ENCODE data around the gene WNK1.

WNK1 gene

DNA sequence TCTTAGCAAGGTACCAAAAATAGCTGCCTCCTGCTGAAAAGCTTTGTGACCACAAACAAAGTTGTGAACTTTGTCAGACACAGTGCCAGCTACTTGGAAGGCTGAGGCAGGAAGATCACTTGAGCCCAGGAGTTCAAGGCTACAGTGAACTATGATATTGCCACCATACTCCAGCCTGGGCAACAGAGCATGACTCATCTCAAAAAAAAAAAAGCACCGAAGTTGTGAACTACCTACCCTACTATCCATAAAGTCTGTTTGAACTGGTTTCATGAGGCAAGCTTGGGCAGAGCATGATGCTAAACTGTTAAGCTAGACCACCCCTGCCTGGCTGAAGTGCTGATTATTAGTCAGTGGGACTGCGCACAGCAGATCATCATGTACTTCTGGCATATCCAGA lies 121.6 kb downstream of the WNK1 start:
- peaks cover 8 to 98% of the 10 kb centered on the region in 2 donors for H3K36me3 ChIP-seq (replicated peaks in 1 of 2; ENCODE audit: control insufficient read depth in 2 of 2, insufficient read depth in 2 of 2, low read length in 2 of 2)

GRCh38 chr12:879641-880040 lies 127.3 kb downstream of the WNK1 start:
- H2AK5ac ChIP-seq (ENCODE audit: low read depth, low read length) = no peak overlapping the region
- no peaks in the 10 kb centered on the region for H3K27me3 ChIP-seq (ENCODE audit: control insufficient read depth in 3 of 3, insufficient read depth in 3 of 3, low read depth in 1 of 3, low read length in 3 of 3)
- H2BK5ac ChIP-seq (ENCODE audit: low read length) = no peak overlapping the region
- no peak overlapping the region for H3K4me2 ChIP-seq (ENCODE audit: insufficient read depth, low read length, poor library complexity, severe bottlenecking)
- no peaks in the 10 kb centered on the region for H3K79me1 ChIP-seq (ENCODE audit: low read depth, low read length)
- no peak overlapping the region for H3K14ac ChIP-seq (ENCODE audit: low read length)
- no peak overlapping the region for H2BK120ac ChIP-seq (ENCODE audit: low read depth, low read length)
- no peak for DNase-seq (ENCODE audit: low spot score)
- H2AFZ ChIP-seq (ENCODE audit: low read length) = no peak overlapping the region
- H3K23ac ChIP-seq (ENCODE audit: low read depth, low read length, poor library complexity) = no peak overlapping the region
- WGBS, 2 donors (ENCODE audit: extremely low coverage in 2 of 2, insufficient read length in 2 of 2, insufficient replicate concordance in 1 of 2) = no CpG with 5 or more reads among the region's 5 CpGs
- H4K8ac ChIP-seq (ENCODE audit: low read depth, low read length) = no peak overlapping the region
- H3K9me3 ChIP-seq (replicated peaks in 1 of 2; ENCODE audit: control insufficient read depth in 2 of 2, insufficient read depth in 1 of 2, low read depth in 1 of 2, low read length in 2 of 2) = no peaks in the 10 kb centered on the region
- H3K4ac ChIP-seq (ENCODE audit: low read length) = no peak overlapping the region
- no peak overlapping the region for H3K27ac ChIP-seq (replicated peaks; ENCODE audit: low read length)
- no peak overlapping the region for H3K18ac ChIP-seq (ENCODE audit: low read length)
- no peak overlapping the region for H3K4me3 ChIP-seq (ENCODE audit: low read length in 2 of 2)
- H3K9ac ChIP-seq (ENCODE audit: low read depth, low read length, poor library complexity) = no peak overlapping the region
- H2BK15ac ChIP-seq (ENCODE audit: low read length) = no peak overlapping the region
- no peak overlapping the region for H2BK12ac ChIP-seq (ENCODE audit: low read length)
- no peak overlapping the region for H4K91ac ChIP-seq (ENCODE audit: low read depth, low read length, poor library complexity)
- H3K36me3 ChIP-seq (replicated peaks in 1 of 2; ENCODE audit: control insufficient read depth in 2 of 2, insufficient read depth in 2 of 2, low read length in 2 of 2) = peaks cover 23 to 98% of the 10 kb centered on the region in 2 donors
- no peaks in the 10 kb centered on the region for H3K4me1 ChIP-seq (ENCODE audit: control insufficient read depth in 2 of 2, insufficient read depth in 1 of 2, low read depth in 1 of 2, low read length in 2 of 2)

More for the DNA sequence above, 121.6 kb downstream of the WNK1 start:
- no peak for DNase-seq (ENCODE audit: low spot score)
- no CpG with 5 or more reads among the region's 2 CpGs for WGBS, 2 donors (ENCODE audit: extremely low coverage in 2 of 2, insufficient read length in 2 of 2, insufficient replicate concordance in 1 of 2)
- no peak overlapping the region for H2BK12ac ChIP-seq (ENCODE audit: low read length)
- no peaks in the 10 kb centered on the region for H3K79me1 ChIP-seq (ENCODE audit: low read depth, low read length)
- H3K4me3 ChIP-seq (ENCODE audit: low read length in 2 of 2) = no peak overlapping the region
- H3K23ac ChIP-seq (ENCODE audit: low read depth, low read length, poor library complexity) = no peak overlapping the region
- H3K9me3 ChIP-seq (replicated peaks in 1 of 2; ENCODE audit: control insufficient read depth in 2 of 2, insufficient read depth in 1 of 2, low read depth in 1 of 2, low read length in 2 of 2) = no peaks in the 10 kb centered on the region
- H2AFZ ChIP-seq (ENCODE audit: low read length) = no peak overlapping the region
- H3K4me1 ChIP-seq (ENCODE audit: control insufficient read depth in 2 of 2, insufficient read depth in 1 of 2, low read depth in 1 of 2, low read length in 2 of 2) = no peaks in the 10 kb centered on the region
- no peak overlapping the region for H2BK5ac ChIP-seq (ENCODE audit: low read length)
- no peak overlapping the region for H4K8ac ChIP-seq (ENCODE audit: low read depth, low read length)
- no peak overlapping the region for H3K14ac ChIP-seq (ENCODE audit: low read length)
- no peaks in the 10 kb centered on the region for H3K27me3 ChIP-seq (ENCODE audit: control insufficient read depth in 3 of 3, insufficient read depth in 3 of 3, low read depth in 1 of 3, low read length in 3 of 3)
- no peak overlapping the region for H3K9ac ChIP-seq (ENCODE audit: low read depth, low read length, poor library complexity)
- no peak overlapping the region for H2BK15ac ChIP-seq (ENCODE audit: low read length)
- H2AK5ac ChIP-seq (ENCODE audit: low read depth, low read length) = no peak overlapping the region
- no peak overlapping the region for H2BK120ac ChIP-seq (ENCODE audit: low read depth, low read length)
- no peak overlapping the region for H3K4ac ChIP-seq (ENCODE audit: low read length)
- no peak overlapping the region for H4K91ac ChIP-seq (ENCODE audit: low read depth, low read length, poor library complexity)
- no peak overlapping the region for H3K18ac ChIP-seq (ENCODE audit: low read length)
- H3K4me2 ChIP-seq (ENCODE audit: insufficient read depth, low read length, poor library complexity, severe bottlenecking) = no peak overlapping the region
- no peak overlapping the region for H3K27ac ChIP-seq (replicated peaks; ENCODE audit: low read length)

- Histone ChIP-seq H4K8ac (ENCODE audit: low read depth, low read length) (no peak overlapping the region), H4K91ac (ENCODE audit: low read depth, low read length, poor library complexity) (no peak overlapping the region), H2BK120ac (ENCODE audit: low read depth, low read length) (no peak overlapping the region), H3K4me2 (ENCODE audit: insufficient read depth, low read length, poor library complexity, severe bottlenecking) (no peak overlapping the region), H2AFZ (ENCODE audit: low read length) (no peak overlapping the region), H3K4ac (ENCODE audit: low read length) (no peak overlapping the region), H3K27ac (replicated peaks; ENCODE audit: low read length) (no peak overlapping the region), H3K4me3 (ENCODE audit: low read length in 2 of 2) (no peak overlapping the region), H3K14ac (ENCODE audit: low read length) (no peak overlapping the region), H2BK12ac (ENCODE audit: low read length) (no peak overlapping the region), H3K23ac (ENCODE audit: low read depth, low read length, poor library complexity) (no peak overlapping the region), H3K36me3 (replicated peaks in 1 of 2; ENCODE audit: control insufficient read depth in 2 of 2, insufficient read depth in 2 of 2, low read length in 2 of 2) (peaks cover 33 to 98% of the 10 kb centered on the region in 2 donors), H3K18ac (ENCODE audit: low read length) (no peak overlapping the region), H3K9ac (ENCODE audit: low read depth, low read length, poor library complexity) (no peak overlapping the region), H3K9me3 (replicated peaks in 1 of 2; ENCODE audit: control insufficient read depth in 2 of 2, insufficient read depth in 1 of 2, low read depth in 1 of 2, low read length in 2 of 2) (no peaks in the 10 kb centered on the region), H2BK5ac (ENCODE audit: low read length) (no peak overlapping the region), H2BK15ac (ENCODE audit: low read length) (no peak overlapping the region), H3K4me1 (ENCODE audit: control insufficient read depth in 2 of 2, insufficient read depth in 1 of 2, low read depth in 1 of 2, low read length in 2 of 2) (no peaks in the 10 kb centered on the region), H3K27me3 (ENCODE audit: control insufficient read depth in 3 of 3, insufficient read depth in 3 of 3, low read depth in 1 of 3, low read length in 3 of 3) (no peaks in the 10 kb centered on the region), H2AK5ac (ENCODE audit: low read depth, low read length) (no peak overlapping the region), H3K79me1 (ENCODE audit: low read depth, low read length) (no peaks in the 10 kb centered on the region)
- no CpG with 5 or more reads among the region's 4 CpGs for WGBS, 2 donors (ENCODE audit: extremely low coverage in 2 of 2, insufficient read length in 2 of 2, insufficient replicate concordance in 1 of 2)
- DNase-seq (ENCODE audit: low spot score) = no peak
Measured at GRCh38 chr12:880656-881055, 128.3 kb downstream of the WNK1 start.

DNA sequence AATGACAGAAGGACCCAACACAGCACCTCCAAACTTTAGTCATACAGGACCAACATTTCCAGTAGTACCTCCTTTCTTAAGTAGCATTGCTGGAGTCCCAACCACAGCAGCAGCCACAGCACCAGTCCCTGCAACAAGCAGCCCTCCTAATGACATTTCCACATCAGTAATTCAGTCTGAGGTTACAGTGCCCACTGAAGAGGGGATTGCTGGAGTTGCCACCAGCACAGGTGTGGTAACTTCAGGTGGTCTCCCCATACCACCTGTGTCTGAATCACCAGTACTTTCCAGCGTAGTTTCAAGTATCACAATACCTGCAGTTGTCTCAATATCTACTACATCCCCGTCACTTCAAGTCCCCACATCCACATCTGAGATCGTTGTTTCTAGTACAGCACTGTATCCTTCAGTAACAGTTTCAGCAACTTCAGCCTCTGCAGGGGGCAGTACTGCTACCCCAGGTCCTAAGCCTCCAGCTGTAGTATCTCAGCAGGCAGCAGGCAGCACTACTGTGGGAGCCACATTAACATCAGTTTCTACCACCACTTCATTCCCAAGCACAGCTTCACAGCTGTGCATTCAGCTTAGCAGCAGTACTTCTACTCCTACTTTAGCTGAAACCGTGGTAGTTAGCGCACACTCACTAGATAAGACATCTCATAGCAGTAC lies 132.5 kb downstream of the WNK1 start:
- no peak overlapping the region for H3K4me3 ChIP-seq (ENCODE audit: low read length in 2 of 2)
- no peak overlapping the region for H3K14ac ChIP-seq (ENCODE audit: low read length)
- H3K27me3 ChIP-seq (ENCODE audit: control insufficient read depth in 3 of 3, insufficient read depth in 3 of 3, low read depth in 1 of 3, low read length in 3 of 3) = no peaks in the 10 kb centered on the region
- H2BK12ac ChIP-seq (ENCODE audit: low read length) = no peak overlapping the region
- H3K9ac ChIP-seq (ENCODE audit: low read depth, low read length, poor library complexity) = no peak overlapping the region
- H3K27ac ChIP-seq (replicated peaks; ENCODE audit: low read length) = no peak overlapping the region
- H2BK120ac ChIP-seq (ENCODE audit: low read depth, low read length) = no peak overlapping the region
- H2AFZ ChIP-seq (ENCODE audit: low read length) = no peak overlapping the region
- no peak overlapping the region for H4K91ac ChIP-seq (ENCODE audit: low read depth, low read length, poor library complexity)
- H4K8ac ChIP-seq (ENCODE audit: low read depth, low read length) = no peak overlapping the region
- no peak for DNase-seq (ENCODE audit: low spot score)
- WGBS, 2 donors (ENCODE audit: extremely low coverage in 2 of 2, insufficient read length in 2 of 2, insufficient replicate concordance in 1 of 2) = no CpG with 5 or more reads among the region's 5 CpGs
- no peaks in the 10 kb centered on the region for H3K4me1 ChIP-seq (ENCODE audit: control insufficient read depth in 2 of 2, insufficient read depth in 1 of 2, low read depth in 1 of 2, low read length in 2 of 2)
- no peak overlapping the region for H3K4ac ChIP-seq (ENCODE audit: low read length)
- H2BK15ac ChIP-seq (ENCODE audit: low read length) = no peak overlapping the region
- no peak overlapping the region for H3K4me2 ChIP-seq (ENCODE audit: insufficient read depth, low read length, poor library complexity, severe bottlenecking)
- no peak overlapping the region for H3K18ac ChIP-seq (ENCODE audit: low read length)
- H3K79me1 ChIP-seq (ENCODE audit: low read depth, low read length) = no peaks in the 10 kb centered on the region
- no peak overlapping the region for H3K23ac ChIP-seq (ENCODE audit: low read depth, low read length, poor library complexity)
- H2AK5ac ChIP-seq (ENCODE audit: low read depth, low read length) = no peak overlapping the region
- H3K36me3 ChIP-seq (replicated peaks in 1 of 2; ENCODE audit: control insufficient read depth in 2 of 2, insufficient read depth in 2 of 2, low read length in 2 of 2) = peaks cover 39 to 100% of the 10 kb centered on the region in 2 donors
- no peaks in the 10 kb centered on the region for H3K9me3 ChIP-seq (replicated peaks in 1 of 2; ENCODE audit: control insufficient read depth in 2 of 2, insufficient read depth in 1 of 2, low read depth in 1 of 2, low read length in 2 of 2)
- H2BK5ac ChIP-seq (ENCODE audit: low read length) = no peak overlapping the region
